OCI-LY1 (cell line): ENCODE results near the gene MAPK12.

ENCODE experiments used
- H2AFZ ChIP-seq: fragments of 200-600 bp; sonication (generic), shearing (Covaris generic); 2 replicates; pipeline ENCODE4 v1.6.0; 2014; ENCODE audit warnings: antibody characterized with exemption, mild to moderate bottlenecking, low read length
- H3F3A ChIP-seq: fragments of 200-600 bp; sonication (generic), shearing (Covaris generic); 2 replicates; pipeline ENCODE4 v1.6.0; 2014; ENCODE audit warnings: mild to moderate bottlenecking, antibody characterized with exemption, low read length, moderate library complexity; ENCODE audit not compliant: insufficient read depth
- H3K27ac ChIP-seq: fragments of 200-600 bp; sonication (generic); 2 replicates; pipeline ENCODE4 v1.5.1; 2014; ENCODE audit warnings: low read length, mixed run types, mild to moderate bottlenecking, low read depth; ENCODE audit not compliant: poor library complexity, severe bottlenecking
- H3K27me3 ChIP-seq: fragments of 200-600 bp; sonication (generic); 2 replicates; pipeline ENCODE4 v1.6.0; 2014; ENCODE audit warnings: antibody characterized with exemption, mild to moderate bottlenecking, low read length, moderate library complexity; ENCODE audit not compliant: insufficient read depth
- H3K36me3 ChIP-seq: fragments of 200-600 bp; sonication (generic); 2 replicates; pipeline ENCODE4 v1.6.1; 2014; ENCODE audit warnings: mild to moderate bottlenecking, antibody characterized with exemption, low read length, moderate library complexity, mixed read lengths; ENCODE audit not compliant: insufficient read depth
- H3K4me1 ChIP-seq: fragments of 200-600 bp; sonication (generic); 2 replicates; pipeline ENCODE4 v1.5.1; 2014; ENCODE audit warnings: mild to moderate bottlenecking, low read length, moderate library complexity; ENCODE audit not compliant: insufficient read depth, severe bottlenecking
- H3K4me2 ChIP-seq: fragments of 200-600 bp; sonication (generic), shearing (Covaris generic); 2 replicates; pipeline ENCODE4 v1.6.1; 2014; ENCODE audit warnings: low read length
- H3K4me3 ChIP-seq: fragments of 200-600 bp; sonication (generic); 2 replicates; pipeline ENCODE4 v1.5.1; 2014; ENCODE audit warnings: low read length, low read depth, mild to moderate bottlenecking, mixed read lengths; ENCODE audit not compliant: poor library complexity, severe bottlenecking
- H3K79me2 ChIP-seq: fragments of 200-600 bp; shearing (Covaris generic); 2 replicates; pipeline ENCODE4 v1.6.1; 2016; ENCODE audit warnings: mixed run types, low read length, mixed read lengths; ENCODE audit not compliant: insufficient read depth
- H3K9ac ChIP-seq: fragments of 200-600 bp; sonication (generic), shearing (Covaris generic); 2 replicates; pipeline ENCODE4 v1.6.1; 2014; ENCODE audit warnings: mild to moderate bottlenecking, low read length, mixed read lengths
- H3K9me2 ChIP-seq: fragments of 200-600 bp; sonication (generic), shearing (Covaris generic); 2 replicates; pipeline ENCODE4 v1.6.1; 2014; ENCODE audit warnings: low read depth, mild to moderate bottlenecking, low read length, mixed read lengths
- H3K9me3 ChIP-seq: fragments of 200-600 bp; shearing (Covaris generic); 2 replicates; pipeline ENCODE4 v1.6.1; 2014; ENCODE audit warnings: low read length, mixed read lengths
- H4K20me1 ChIP-seq: fragments of 200-600 bp; sonication (generic), shearing (Covaris generic); 2 replicates; pipeline ENCODE4 v1.6.0; 2016; ENCODE audit warnings: mild to moderate bottlenecking, low read length; ENCODE audit not compliant: insufficient read depth
- EZH2 ChIP-seq: fragments of 200-600 bp; sonication (generic), shearing (Covaris generic); IDR thresholded peaks from 2 replicates; pipeline ENCODE4 v1.8.0; 2017; ENCODE audit warnings: borderline replicate concordance, mixed run types, mild to moderate bottlenecking, antibody characterized with exemption, low read length, moderate library complexity, mixed read lengths
- TF ChIP-seq, protein P1 (sequence below): fragments of 200-600 bp; sonication (generic), shearing (Covaris generic); IDR thresholded peaks from 2 replicates; pipeline ENCODE4 v1.5.1; 2017; ENCODE audit warnings: mild to moderate bottlenecking, antibody characterized with exemption, low read length, moderate library complexity, mixed read lengths

MAPK12 gene

DNA sequence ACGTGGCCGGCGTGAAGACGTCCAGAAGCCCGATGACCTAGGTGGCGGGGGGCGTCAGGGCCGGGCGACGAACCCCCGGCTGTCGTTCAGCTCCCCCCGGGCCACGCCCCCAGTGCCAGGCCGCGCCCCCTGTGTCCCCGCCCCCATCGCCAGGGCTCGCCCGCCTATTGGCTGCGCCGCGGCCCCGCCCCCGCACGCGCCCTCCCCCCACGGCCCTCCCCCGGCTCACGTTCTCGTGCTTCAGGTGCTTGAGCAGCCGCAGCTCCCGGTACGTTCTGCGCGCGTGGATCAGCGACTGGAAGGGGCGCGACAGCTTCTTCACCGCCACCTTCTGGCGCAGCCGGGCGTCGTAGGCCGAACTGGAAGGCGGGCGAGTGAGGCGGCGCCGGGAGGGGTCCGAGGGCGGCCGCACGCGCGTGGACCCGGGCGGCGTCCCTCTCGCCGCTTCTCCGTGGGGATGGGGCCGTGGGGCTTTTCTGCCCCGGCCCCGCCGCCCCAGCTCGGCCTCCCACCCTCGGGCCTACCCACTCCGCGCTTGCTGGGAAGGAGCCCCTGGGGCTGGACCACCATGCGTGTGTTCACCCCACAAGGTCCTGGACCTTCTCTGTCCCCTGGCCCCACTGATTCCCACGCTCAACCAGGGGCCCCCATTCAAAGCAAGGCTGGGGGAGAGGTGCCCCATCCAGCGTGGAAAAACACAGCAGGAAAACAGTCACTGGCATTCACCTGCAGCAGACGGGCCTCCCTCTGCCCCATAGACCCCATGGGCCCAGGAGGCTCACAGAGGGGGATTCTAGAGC, 6.3 kb upstream of the MAPK12 start:
- H3K79me2 ChIP-seq: no peaks in the 10 kb centered on the region
- H3K9me3 ChIP-seq: no peaks in the 10 kb centered on the region
- no peaks in the 10 kb centered on the region for H4K20me1 ChIP-seq
- H3K27ac ChIP-seq: no peak overlapping the region
- H3K27me3 ChIP-seq: no peaks in the 10 kb centered on the region; the same call in 1 of the 2 replicates
- H3K4me1 ChIP-seq: peaks cover 36% of the 10 kb centered on the region
- no peak for TF ChIP-seq EZH2
- TF ChIP-seq, protein P1, sequence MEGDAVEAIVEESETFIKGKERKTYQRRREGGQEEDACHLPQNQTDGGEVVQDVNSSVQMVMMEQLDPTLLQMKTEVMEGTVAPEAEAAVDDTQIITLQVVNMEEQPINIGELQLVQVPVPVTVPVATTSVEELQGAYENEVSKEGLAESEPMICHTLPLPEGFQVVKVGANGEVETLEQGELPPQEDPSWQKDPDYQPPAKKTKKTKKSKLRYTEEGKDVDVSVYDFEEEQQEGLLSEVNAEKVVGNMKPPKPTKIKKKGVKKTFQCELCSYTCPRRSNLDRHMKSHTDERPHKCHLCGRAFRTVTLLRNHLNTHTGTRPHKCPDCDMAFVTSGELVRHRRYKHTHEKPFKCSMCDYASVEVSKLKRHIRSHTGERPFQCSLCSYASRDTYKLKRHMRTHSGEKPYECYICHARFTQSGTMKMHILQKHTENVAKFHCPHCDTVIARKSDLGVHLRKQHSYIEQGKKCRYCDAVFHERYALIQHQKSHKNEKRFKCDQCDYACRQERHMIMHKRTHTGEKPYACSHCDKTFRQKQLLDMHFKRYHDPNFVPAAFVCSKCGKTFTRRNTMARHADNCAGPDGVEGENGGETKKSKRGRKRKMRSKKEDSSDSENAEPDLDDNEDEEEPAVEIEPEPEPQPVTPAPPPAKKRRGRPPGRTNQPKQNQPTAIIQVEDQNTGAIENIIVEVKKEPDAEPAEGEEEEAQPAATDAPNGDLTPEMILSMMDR: no peak; the same call in 1 of the 2 replicates
- peak overlapping the region; percentile 36 for H3K4me3 ChIP-seq
- no peaks in the 10 kb centered on the region for H3K36me3 ChIP-seq
- H3K4me2 ChIP-seq: peak overlapping the region; percentile 42
- H2AFZ ChIP-seq: no peak overlapping the region
- H3F3A ChIP-seq: no peaks in the 10 kb centered on the region
- H3K9me2 ChIP-seq: no peaks in the 10 kb centered on the region
- H3K9ac ChIP-seq: peak overlapping the region; percentile 15; the same call in 1 of the 2 replicates

DNA sequence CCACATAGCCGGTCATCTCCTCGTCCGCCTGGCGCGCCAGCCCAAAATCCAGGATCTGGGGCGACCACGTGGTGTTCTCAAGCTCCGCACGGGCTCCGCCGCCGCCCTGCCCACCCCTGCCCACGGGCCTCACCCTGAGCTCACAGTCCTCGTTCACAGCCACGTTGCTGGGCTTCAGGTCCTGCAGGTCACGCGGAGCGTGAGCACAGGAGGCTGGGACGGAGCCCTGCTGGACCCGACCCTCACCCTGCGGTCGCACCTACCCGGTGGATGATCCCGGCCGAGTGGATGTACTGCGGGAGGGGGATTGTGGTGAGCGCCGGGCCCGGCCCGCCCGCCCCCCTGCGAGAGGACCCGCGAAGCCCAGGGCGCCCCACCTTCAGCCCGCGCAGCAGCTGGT, 5.5 kb upstream of the MAPK12 start:
- Histone ChIP-seq H2AFZ (no peak overlapping the region), H3K36me3 (no peaks in the 10 kb centered on the region), H3K79me2 (no peaks in the 10 kb centered on the region), H3K27ac (no peak overlapping the region), H3K9me3 (no peaks in the 10 kb centered on the region), H3K27me3 (no peaks in the 10 kb centered on the region), H3K9me2 (no peaks in the 10 kb centered on the region), H3K9ac (no peak overlapping the region), H3K4me2 (no peak overlapping the region), H3K4me1 (peaks cover 44% of the 10 kb centered on the region), H3F3A (no peaks in the 10 kb centered on the region), H3K4me3 (no peak overlapping the region), H4K20me1 (no peaks in the 10 kb centered on the region)
- TF ChIP-seq, protein P1: no peak
- no peak for TF ChIP-seq EZH2

DNA sequence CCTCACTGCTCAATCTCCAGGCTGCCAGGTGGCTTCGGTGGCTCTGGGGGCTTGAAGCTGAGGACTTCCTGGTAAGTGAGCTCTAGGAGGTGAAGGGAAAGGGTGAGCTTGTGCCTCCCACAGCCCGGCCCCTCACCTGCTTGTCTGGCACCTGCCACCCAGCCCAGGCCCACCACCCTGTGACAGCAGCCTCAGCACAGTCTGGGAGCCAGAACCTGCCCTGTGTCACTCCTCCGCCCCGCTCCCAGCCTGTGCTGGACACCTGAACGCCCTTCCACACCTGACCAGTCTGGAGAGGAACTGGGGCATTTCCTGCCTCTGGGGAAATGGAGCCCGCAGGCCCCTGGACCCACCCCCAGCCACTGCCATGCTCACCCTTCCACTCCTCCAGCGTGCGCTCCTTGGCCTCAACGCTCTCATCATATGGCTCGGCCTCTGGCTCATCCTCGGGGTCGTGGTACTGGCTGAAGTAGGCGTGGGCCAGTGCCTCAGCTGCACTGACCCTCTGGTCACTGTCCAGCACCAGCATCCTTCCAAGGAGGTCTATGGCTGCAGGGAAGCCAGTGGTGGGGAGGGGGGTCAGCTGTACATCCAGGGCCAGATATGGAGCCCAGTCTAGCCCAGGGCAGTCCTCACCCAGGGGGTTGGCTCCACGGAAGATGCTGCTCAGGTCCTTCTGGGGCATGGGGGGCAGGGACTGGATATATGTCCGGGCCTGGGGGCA, 3.6 kb upstream of the MAPK12 start:
- no peaks in the 10 kb centered on the region for H3K27me3 ChIP-seq

More for the DNA sequence above, 3.6 kb upstream of the MAPK12 start:
- TF ChIP-seq, protein P1: no peak
- TF ChIP-seq EZH2: no peak
- Histone ChIP-seq H3K4me3 (no peak overlapping the region), H3F3A (no peaks in the 10 kb centered on the region), H3K36me3 (no peaks in the 10 kb centered on the region), H4K20me1 (no peaks in the 10 kb centered on the region), H3K9me3 (no peaks in the 10 kb centered on the region), H3K4me1 (peaks cover 38% of the 10 kb centered on the region), H2AFZ (no peak overlapping the region), H3K79me2 (peaks cover 4% of the 10 kb centered on the region; the same call in 1 of the 2 replicates), H3K27ac (no peak overlapping the region), H3K9ac (no peak overlapping the region), H3K9me2 (no peaks in the 10 kb centered on the region), H3K4me2 (no peak overlapping the region)
